Measurements from ENCODE around the gene FASN.

FASN gene

DNA sequence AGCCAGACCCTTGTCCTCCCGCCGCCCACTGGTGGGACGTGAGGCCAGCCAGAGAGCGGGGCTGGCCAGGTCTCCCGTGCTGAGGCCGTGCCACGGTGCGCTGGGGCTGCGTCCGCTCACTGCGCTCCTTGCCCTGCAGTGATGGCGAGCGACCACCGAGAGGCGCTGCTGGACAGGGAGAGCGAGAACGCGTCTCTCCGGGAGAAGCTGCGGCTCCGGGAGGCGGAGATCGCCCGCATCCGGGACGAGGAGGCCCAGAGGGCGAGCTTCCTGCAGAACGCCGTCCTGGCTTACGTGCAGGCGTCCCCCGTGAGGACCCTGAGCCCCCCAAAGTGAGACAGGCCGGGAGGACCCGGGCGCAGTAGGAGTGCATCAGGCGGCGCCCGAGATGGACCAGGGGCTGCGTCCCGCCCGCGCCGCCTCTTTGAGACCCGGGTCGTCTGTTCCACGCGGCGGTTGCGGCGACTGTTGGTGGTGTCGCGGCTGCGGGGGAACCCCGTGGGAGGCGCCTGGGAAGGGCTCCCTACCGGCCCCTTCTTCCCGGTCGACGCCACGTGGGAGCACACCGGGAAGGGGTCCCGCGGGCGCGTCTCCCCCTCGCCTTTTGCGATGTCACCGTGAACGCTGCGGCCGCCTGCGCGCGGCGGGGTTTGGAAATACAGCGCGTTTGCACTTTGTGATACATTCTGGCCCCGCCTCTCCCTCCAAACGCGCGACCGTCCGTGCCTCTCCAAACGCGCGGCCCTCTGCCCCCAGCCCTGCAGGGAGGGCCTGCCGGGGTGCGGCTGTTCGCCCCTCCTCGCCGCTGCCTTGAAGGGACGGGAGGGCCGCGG is 67.3 kb downstream of the FASN start:
- Histone ChIP-seq H4K91ac (ENCODE audit: low read depth, low read length, poor library complexity) (no peak overlapping the region), H3K4me1 (ENCODE audit: control insufficient read depth in 2 of 2, insufficient read depth in 1 of 2, low read depth in 1 of 2, low read length in 2 of 2) (peaks cover 5 to 12% of the 10 kb centered on the region in 2 donors), H4K8ac (ENCODE audit: low read depth, low read length) (peak overlapping the region; percentile 65), H3K9me3 (replicated peaks in 1 of 2; ENCODE audit: control insufficient read depth in 2 of 2, insufficient read depth in 1 of 2, low read depth in 1 of 2, low read length in 2 of 2) (peaks cover 0 to 2% of the 10 kb centered on the region in 2 donors), H3K4ac (ENCODE audit: low read length) (no peak overlapping the region), H3K27me3 (ENCODE audit: control insufficient read depth in 3 of 3, insufficient read depth in 3 of 3, low read depth in 1 of 3, low read length in 3 of 3) (no peaks in the 10 kb centered on the region), H2BK12ac (ENCODE audit: low read length) (no peak overlapping the region), H3K36me3 (replicated peaks in 1 of 2; ENCODE audit: control insufficient read depth in 2 of 2, insufficient read depth in 2 of 2, low read length in 2 of 2) (peaks cover 29 to 30% of the 10 kb centered on the region in 2 donors), H2BK120ac (ENCODE audit: low read depth, low read length) (peak overlapping the region; percentile 72), H2AK5ac (ENCODE audit: low read depth, low read length) (peak overlapping the region; percentile 83), H2AFZ (ENCODE audit: low read length) (peak overlapping the region; percentile 91), H3K4me3 (ENCODE audit: low read length in 2 of 2) (peak overlapping the region; percentile 43 to 84), H3K9ac (ENCODE audit: low read depth, low read length, poor library complexity) (peak overlapping the region; percentile 72), H3K18ac (ENCODE audit: low read length) (peak overlapping the region; percentile 94), H3K27ac (replicated peaks; ENCODE audit: low read length) (peak overlapping the region; percentile 54), H3K4me2 (ENCODE audit: insufficient read depth, low read length, poor library complexity, severe bottlenecking) (peak overlapping the region; percentile 98), H2BK5ac (ENCODE audit: low read length) (peak overlapping the region; percentile 90), H3K14ac (ENCODE audit: low read length) (peak overlapping the region; percentile 56), H3K79me1 (ENCODE audit: low read depth, low read length) (peaks cover 9% of the 10 kb centered on the region), H3K23ac (ENCODE audit: low read depth, low read length, poor library complexity) (peak overlapping the region; percentile 93), H2BK15ac (ENCODE audit: low read length) (peak overlapping the region; percentile 67)
- no CpG with 5 or more reads among the region's 94 CpGs for WGBS, 2 donors (ENCODE audit: extremely low coverage in 2 of 2, insufficient read length in 2 of 2, insufficient replicate concordance in 1 of 2)
- peak; percentile 76 for DNase-seq (ENCODE audit: low spot score)

DNA sequence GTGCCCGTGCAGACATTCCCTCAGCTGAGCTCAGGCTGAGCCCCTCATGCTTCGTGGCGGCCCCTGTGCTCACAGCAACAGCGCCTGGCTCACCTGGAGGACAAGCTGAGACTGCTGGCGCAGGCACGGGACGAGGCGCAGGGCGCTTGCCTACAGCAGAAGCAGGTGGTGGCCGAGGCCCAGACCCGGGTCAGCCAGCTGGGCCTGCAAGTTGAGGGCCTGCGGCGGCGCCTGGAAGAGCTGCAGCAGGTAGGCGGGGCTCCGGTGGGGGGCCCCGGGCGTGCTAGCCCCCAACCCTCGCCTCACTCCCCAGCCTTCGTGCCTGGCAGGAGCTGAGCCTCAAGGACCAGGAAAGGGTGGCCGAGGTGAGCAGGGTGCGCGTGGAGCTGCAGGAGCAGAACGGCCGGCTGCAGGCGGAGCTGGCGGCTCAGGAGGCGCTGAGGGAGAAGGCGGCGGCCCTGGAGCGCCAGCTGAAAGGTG is 68.0 kb downstream of the FASN start:
- peak overlapping the region; percentile 72 for H3K9ac ChIP-seq (ENCODE audit: low read depth, low read length, poor library complexity)
- peak overlapping the region; percentile 93 for H3K23ac ChIP-seq (ENCODE audit: low read depth, low read length, poor library complexity)
- peak overlapping the region in 1 of 2 donors; percentile 43 for H3K4me3 ChIP-seq (ENCODE audit: low read length in 2 of 2)
- H4K91ac ChIP-seq (ENCODE audit: low read depth, low read length, poor library complexity), result no peak overlapping the region
- WGBS, 2 donors (ENCODE audit: extremely low coverage in 2 of 2, insufficient read length in 2 of 2, insufficient replicate concordance in 1 of 2), result no CpG with 5 or more reads among the region's 31 CpGs
- peak overlapping the region; percentile 56 for H3K14ac ChIP-seq (ENCODE audit: low read length)
- peak overlapping the region; percentile 72 for H2BK120ac ChIP-seq (ENCODE audit: low read depth, low read length)
- peak overlapping the region; percentile 94 for H3K18ac ChIP-seq (ENCODE audit: low read length)
- H2BK5ac ChIP-seq (ENCODE audit: low read length), result peak overlapping the region; percentile 90
- peaks cover 27 to 29% of the 10 kb centered on the region in 2 donors for H3K36me3 ChIP-seq (replicated peaks in 1 of 2; ENCODE audit: control insufficient read depth in 2 of 2, insufficient read depth in 2 of 2, low read length in 2 of 2)
- no peak overlapping the region for H3K4ac ChIP-seq (ENCODE audit: low read length)
- H3K27me3 ChIP-seq (ENCODE audit: control insufficient read depth in 3 of 3, insufficient read depth in 3 of 3, low read depth in 1 of 3, low read length in 3 of 3), result no peaks in the 10 kb centered on the region
- H3K4me2 ChIP-seq (ENCODE audit: insufficient read depth, low read length, poor library complexity, severe bottlenecking), result no peak overlapping the region
- peak overlapping the region; percentile 58 for H2BK15ac ChIP-seq (ENCODE audit: low read length)
- DNase-seq (ENCODE audit: low spot score), result no peak
- H3K9me3 ChIP-seq (replicated peaks in 1 of 2; ENCODE audit: control insufficient read depth in 2 of 2, insufficient read depth in 1 of 2, low read depth in 1 of 2, low read length in 2 of 2), result peaks cover 0 to 2% of the 10 kb centered on the region in 2 donors
- peak overlapping the region; percentile 73 for H2BK12ac ChIP-seq (ENCODE audit: low read length)
- H3K4me1 ChIP-seq (ENCODE audit: control insufficient read depth in 2 of 2, insufficient read depth in 1 of 2, low read depth in 1 of 2, low read length in 2 of 2), result peaks cover 5 to 12% of the 10 kb centered on the region in 2 donors
- H4K8ac ChIP-seq (ENCODE audit: low read depth, low read length), result peak overlapping the region; percentile 65
- no peak overlapping the region for H2AFZ ChIP-seq (ENCODE audit: low read length)
- peaks cover 7% of the 10 kb centered on the region for H3K79me1 ChIP-seq (ENCODE audit: low read depth, low read length)
- peak overlapping the region; percentile 86 for H2AK5ac ChIP-seq (ENCODE audit: low read depth, low read length)
- H3K27ac ChIP-seq (replicated peaks; ENCODE audit: low read length), result no peak overlapping the region

DNA sequence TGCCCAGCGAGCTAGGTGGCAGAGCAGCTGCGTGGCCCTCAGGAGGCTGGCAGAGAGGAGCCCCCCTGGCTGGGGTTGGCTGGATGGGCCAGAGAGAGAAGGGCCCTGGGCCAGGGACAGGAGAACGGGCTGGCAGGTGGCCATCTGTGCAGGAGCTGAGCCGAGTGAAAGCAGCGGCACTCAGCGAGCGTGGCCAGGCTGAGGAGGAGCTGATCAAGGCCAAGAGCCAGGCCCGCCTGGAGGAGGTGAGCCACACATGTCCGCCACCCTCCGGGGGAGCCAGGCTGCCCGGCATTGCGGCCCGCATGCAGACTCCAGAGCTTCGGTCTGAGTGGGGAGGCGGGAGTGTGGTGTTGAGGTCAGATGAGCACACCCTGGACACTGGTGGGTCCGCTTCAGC is 68.6 kb downstream of the FASN start:
- Histone ChIP-seq H3K23ac (ENCODE audit: low read depth, low read length, poor library complexity) (peak overlapping the region; percentile 93), H2BK5ac (ENCODE audit: low read length) (no peak overlapping the region), H3K36me3 (replicated peaks in 1 of 2; ENCODE audit: control insufficient read depth in 2 of 2, insufficient read depth in 2 of 2, low read length in 2 of 2) (peaks cover 22 to 29% of the 10 kb centered on the region in 2 donors), H2AFZ (ENCODE audit: low read length) (no peak overlapping the region), H3K4ac (ENCODE audit: low read length) (no peak overlapping the region), H2BK12ac (ENCODE audit: low read length) (no peak overlapping the region), H2AK5ac (ENCODE audit: low read depth, low read length) (peak overlapping the region; percentile 86), H3K18ac (ENCODE audit: low read length) (no peak overlapping the region), H2BK120ac (ENCODE audit: low read depth, low read length) (no peak overlapping the region), H3K9ac (ENCODE audit: low read depth, low read length, poor library complexity) (peak overlapping the region; percentile 44), H3K79me1 (ENCODE audit: low read depth, low read length) (peaks cover 7% of the 10 kb centered on the region), H3K4me3 (ENCODE audit: low read length in 2 of 2) (no peak overlapping the region), H3K27ac (replicated peaks; ENCODE audit: low read length) (no peak overlapping the region), H4K91ac (ENCODE audit: low read depth, low read length, poor library complexity) (no peak overlapping the region), H3K4me2 (ENCODE audit: insufficient read depth, low read length, poor library complexity, severe bottlenecking) (no peak overlapping the region), H2BK15ac (ENCODE audit: low read length) (peak overlapping the region; percentile 58), H3K27me3 (ENCODE audit: control insufficient read depth in 3 of 3, insufficient read depth in 3 of 3, low read depth in 1 of 3, low read length in 3 of 3) (no peaks in the 10 kb centered on the region), H3K14ac (ENCODE audit: low read length) (no peak overlapping the region), H4K8ac (ENCODE audit: low read depth, low read length) (no peak overlapping the region), H3K4me1 (ENCODE audit: control insufficient read depth in 2 of 2, insufficient read depth in 1 of 2, low read depth in 1 of 2, low read length in 2 of 2) (peaks cover 5 to 12% of the 10 kb centered on the region in 2 donors), H3K9me3 (replicated peaks in 1 of 2; ENCODE audit: control insufficient read depth in 2 of 2, insufficient read depth in 1 of 2, low read depth in 1 of 2, low read length in 2 of 2) (peaks cover 0 to 2% of the 10 kb centered on the region in 2 donors)
- WGBS, 2 donors (ENCODE audit: extremely low coverage in 2 of 2, insufficient read length in 2 of 2, insufficient replicate concordance in 1 of 2), result no CpG with 5 or more reads among the region's 16 CpGs
- no peak for DNase-seq (ENCODE audit: low spot score)

DNA sequence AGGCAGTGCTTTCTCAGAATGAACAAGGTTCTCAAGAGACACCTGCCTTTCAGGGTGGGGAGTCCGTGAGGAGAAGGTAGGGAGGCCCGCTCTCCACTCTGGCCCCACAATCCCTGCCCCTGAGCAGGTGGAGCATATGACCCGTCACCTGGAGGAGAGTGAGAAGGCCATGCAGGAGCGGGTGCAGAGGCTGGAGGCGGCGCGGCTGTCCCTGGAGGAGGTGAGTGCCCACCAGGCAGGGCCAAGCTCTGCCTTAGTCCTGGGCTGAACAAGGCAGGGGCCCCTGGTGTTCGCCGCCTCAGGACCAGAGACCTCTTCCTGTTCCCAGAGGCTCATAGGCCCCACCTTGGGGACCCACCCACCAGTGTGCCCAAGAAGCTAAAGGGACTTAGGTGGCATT is 69.1 kb downstream of the FASN start:
- H3K27me3 ChIP-seq (ENCODE audit: control insufficient read depth in 3 of 3, insufficient read depth in 3 of 3, low read depth in 1 of 3, low read length in 3 of 3), result no peaks in the 10 kb centered on the region
- H3K14ac ChIP-seq (ENCODE audit: low read length), result no peak overlapping the region
- no peak overlapping the region for H4K8ac ChIP-seq (ENCODE audit: low read depth, low read length)
- no peak overlapping the region for H3K4me2 ChIP-seq (ENCODE audit: insufficient read depth, low read length, poor library complexity, severe bottlenecking)
- H3K4me3 ChIP-seq (ENCODE audit: low read length in 2 of 2), result no peak overlapping the region
- no peak overlapping the region for H3K9ac ChIP-seq (ENCODE audit: low read depth, low read length, poor library complexity)
- H3K9me3 ChIP-seq (replicated peaks in 1 of 2; ENCODE audit: control insufficient read depth in 2 of 2, insufficient read depth in 1 of 2, low read depth in 1 of 2, low read length in 2 of 2), result peaks cover 0 to 2% of the 10 kb centered on the region in 2 donors
- H3K27ac ChIP-seq (replicated peaks; ENCODE audit: low read length), result no peak overlapping the region
- no peak overlapping the region for H3K4ac ChIP-seq (ENCODE audit: low read length)
- no peak overlapping the region for H3K23ac ChIP-seq (ENCODE audit: low read depth, low read length, poor library complexity)
- H4K91ac ChIP-seq (ENCODE audit: low read depth, low read length, poor library complexity), result no peak overlapping the region
- H2BK12ac ChIP-seq (ENCODE audit: low read length), result peak overlapping the region; percentile 10
- peaks cover 10% of the 10 kb centered on the region for H3K79me1 ChIP-seq (ENCODE audit: low read depth, low read length)
- no peak for DNase-seq (ENCODE audit: low spot score)
- no peak overlapping the region for H3K18ac ChIP-seq (ENCODE audit: low read length)
- no peak overlapping the region for H2BK120ac ChIP-seq (ENCODE audit: low read depth, low read length)
- no peak overlapping the region for H2BK5ac ChIP-seq (ENCODE audit: low read length)
- no peak overlapping the region for H2AFZ ChIP-seq (ENCODE audit: low read length)
- peaks cover 8 to 16% of the 10 kb centered on the region in 2 donors for H3K4me1 ChIP-seq (ENCODE audit: control insufficient read depth in 2 of 2, insufficient read depth in 1 of 2, low read depth in 1 of 2, low read length in 2 of 2)
- peak overlapping the region; percentile 58 for H2BK15ac ChIP-seq (ENCODE audit: low read length)
- no peak overlapping the region for H2AK5ac ChIP-seq (ENCODE audit: low read depth, low read length)
- H3K36me3 ChIP-seq (replicated peaks in 1 of 2; ENCODE audit: control insufficient read depth in 2 of 2, insufficient read depth in 2 of 2, low read length in 2 of 2), result peaks cover 22 to 29% of the 10 kb centered on the region in 2 donors
- no CpG with 5 or more reads among the region's 9 CpGs for WGBS, 2 donors (ENCODE audit: extremely low coverage in 2 of 2, insufficient read length in 2 of 2, insufficient replicate concordance in 1 of 2)

Measured in neuronal stem cell (in vitro differentiated cells).